Measurements from ENCODE around the gene CEBPG.

DNA sequence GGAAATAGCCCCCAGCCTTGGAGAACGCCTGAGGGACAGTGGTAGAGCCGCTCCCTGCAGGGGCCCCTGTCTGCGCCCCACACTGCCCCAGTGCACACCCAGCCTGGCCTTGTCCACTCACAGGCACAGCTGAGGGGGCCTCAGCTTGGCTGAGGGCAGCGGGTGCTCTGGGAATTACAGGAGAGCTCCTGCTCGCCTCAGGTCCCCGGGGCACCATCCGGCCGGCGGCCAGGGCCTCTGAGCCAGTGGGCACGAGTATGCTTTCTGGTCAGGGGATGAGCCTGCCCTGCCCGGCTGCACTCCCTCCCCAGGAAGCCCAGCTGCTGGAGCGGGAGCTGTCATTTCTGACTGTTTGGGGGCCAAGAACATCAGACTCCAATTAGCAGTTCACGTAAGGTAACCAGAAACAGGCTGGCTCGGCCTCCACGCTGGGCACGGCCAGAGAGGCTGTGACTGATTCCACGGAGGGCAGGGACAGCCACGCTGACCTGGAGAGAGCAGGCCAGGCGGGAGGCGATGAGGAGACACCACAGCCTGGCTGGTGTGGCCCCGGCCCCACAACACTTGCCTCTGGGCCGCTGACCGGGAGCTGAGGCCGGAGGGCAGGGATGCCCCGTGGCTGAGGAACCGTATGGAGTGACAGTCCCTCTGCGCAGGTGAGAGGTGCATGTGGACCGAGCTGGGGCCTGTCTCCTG lies 15.4 kb downstream of the CEBPG start:
- TF ChIP-seq, protein P1, sequence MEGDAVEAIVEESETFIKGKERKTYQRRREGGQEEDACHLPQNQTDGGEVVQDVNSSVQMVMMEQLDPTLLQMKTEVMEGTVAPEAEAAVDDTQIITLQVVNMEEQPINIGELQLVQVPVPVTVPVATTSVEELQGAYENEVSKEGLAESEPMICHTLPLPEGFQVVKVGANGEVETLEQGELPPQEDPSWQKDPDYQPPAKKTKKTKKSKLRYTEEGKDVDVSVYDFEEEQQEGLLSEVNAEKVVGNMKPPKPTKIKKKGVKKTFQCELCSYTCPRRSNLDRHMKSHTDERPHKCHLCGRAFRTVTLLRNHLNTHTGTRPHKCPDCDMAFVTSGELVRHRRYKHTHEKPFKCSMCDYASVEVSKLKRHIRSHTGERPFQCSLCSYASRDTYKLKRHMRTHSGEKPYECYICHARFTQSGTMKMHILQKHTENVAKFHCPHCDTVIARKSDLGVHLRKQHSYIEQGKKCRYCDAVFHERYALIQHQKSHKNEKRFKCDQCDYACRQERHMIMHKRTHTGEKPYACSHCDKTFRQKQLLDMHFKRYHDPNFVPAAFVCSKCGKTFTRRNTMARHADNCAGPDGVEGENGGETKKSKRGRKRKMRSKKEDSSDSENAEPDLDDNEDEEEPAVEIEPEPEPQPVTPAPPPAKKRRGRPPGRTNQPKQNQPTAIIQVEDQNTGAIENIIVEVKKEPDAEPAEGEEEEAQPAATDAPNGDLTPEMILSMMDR (IDR thresholded peaks at IDR 0.05) = no peak
- no peak for TF ChIP-seq POLR2A (IDR thresholded peaks at IDR 0.05)
